GM23248 (cell line): Measurements from ENCODE around the gene AK8.

ENCODE experiments used
- EZH2 ChIP-seq: fragments of 200-600 bp; sonication (generic); IDR thresholded peaks from 2 replicates; pipeline ENCODE4 v1.6.1; 2018; ENCODE audit warnings: antibody characterized with exemption, mild to moderate bottlenecking; ENCODE audit not compliant: insufficient read depth, poor library complexity, severe bottlenecking
- EZH2phosphoT487 ChIP-seq: fragments of 200-600 bp; sonication (generic); IDR thresholded peaks from 2 replicates; pipeline ENCODE4 v1.6.1; 2018; ENCODE audit warnings: antibody characterized with exemption, moderate library complexity, mild to moderate bottlenecking, low read depth; ENCODE audit not compliant: insufficient read depth

GRCh38 chr9:132908635-132909034 is 30.6 kb upstream of the AK8 start:
- no peak for TF ChIP-seq EZH2
- no peak for TF ChIP-seq EZH2phosphoT487
